BJ (cell line): ENCODE measurements around the gene BSPRY. TPM values are rescaled to one million over a fixed set of nuclear protein-coding genes. Genes with fewer than 3 reads are reported as not detected.

Experiments
- CTCF ChIA-PET: fragments of 350-600 bp; formaldehyde crosslinking; extraction: SDS; loops from one replicate; lab custom pipeline; 2021; ENCODE audit warnings: antibody characterized with exemption, inconsistent platforms; lab: Yijun Ruan, JAX
- POLR2A ChIA-PET: fragments of 300-600 bp; sonication (Branson Sonifier 250); formaldehyde crosslinking; extraction: SDS; loops from one replicate; lab custom pipeline; 2021; ENCODE audit warnings: antibody characterized with exemption; lab: Charles Lee
- DNase-seq: peaks from one replicate; pipeline ENCODE4 v3.0.0-alpha.2; 2011; ENCODE audit warnings: low read depth
- H3K27me3 ChIP-seq: 2 replicates; pipeline ENCODE4 v1.6.0; 2011; ENCODE audit warnings: low read length; ENCODE audit not compliant: control insufficient read depth, insufficient read depth
- H3K36me3 ChIP-seq: 2 replicates; pipeline ENCODE4 v1.5.1; 2011; ENCODE audit warnings: low read length; ENCODE audit not compliant: control insufficient read depth, insufficient read depth
- H3K4me3 ChIP-seq: 2 replicates; pipeline ENCODE4 v1.5.1; 2011; ENCODE audit warnings: low read depth, mild to moderate bottlenecking, control low read depth, low read length
- CTCF ChIP-seq: IDR thresholded peaks from 2 replicates; pipeline ENCODE4 v1.5.1; 2011; ENCODE audit warnings: low read depth, mild to moderate bottlenecking, control low read depth, inconsistent platforms, low read length, moderate library complexity; ENCODE audit not compliant: insufficient read depth
- polyA minus RNA-seq: library from RNA; depleted of rRNA, polyadenylated mRNA; stranded (reverse); fragments of >200 nt; gene quantifications from 2 replicates; pipeline ENCODE4 v1.2.3, GENCODE V29; 2011; rRNA and poly(A)+ RNA removed
- polyA plus RNA-seq: library from polyadenylated mRNA; depleted of rRNA; stranded (reverse); fragments of >200 nt; gene quantifications from 2 replicates; pipeline ENCODE4 v1.2.3, GENCODE V29; 2011; rRNA removed

The BSPRY gene
- polyA plus RNA-seq (not detected in 2 replicates), polyA minus RNA-seq (not detected in 2 replicates)

- CTCF ChIA-PET: interaction anchor here (0.7 to 4.4 kb wide), 4 partner anchors 9 to 52 kb away, joined by 3 to 16 read pairs (median 5); partner anchors contain the start of genes ALAD and WDR31
- POLR2A ChIA-PET: no interaction called here
- no peak for TF ChIP-seq CTCF
- H3K4me3 ChIP-seq: peak within 1 kb of the TSS; percentile 19; the same call in 1 of the 2 replicates
- DNase-seq: no peak
- H3K27me3 ChIP-seq: peaks cover 37% of the 10 kb centered on the region
- H3K36me3 ChIP-seq: no peaks in the 10 kb centered on the region
Observed at GRCh38 chr9:113349445-113350094, at the start of gene BSPRY. Gene BSPRY, plus strand, starts transcription at chr9:113349541. Its CDS starts 39 bp downstream, at chr9:113349580.

GRCh38 chr9:113299800-113300292 lies 49.5 kb upstream of the BSPRY start:
- Histone ChIP-seq H3K4me3 (no peak overlapping the region), H3K27me3 (peaks cover 3% of the 10 kb centered on the region), H3K36me3 (no peaks in the 10 kb centered on the region)
- TF ChIP-seq CTCF: no peak
- ChIA-PET CTCF (interaction anchor here (0.9 to 1.2 kb wide), 3 partner anchors 18 to 108 kb away, joined by 3 read pairs; no protein-coding TSS in a partner anchor), POLR2A (no interaction called here)
- no peak for DNase-seq

GRCh38 chr9:113301548-113301947 lies 47.8 kb upstream of the BSPRY start:
- ChIA-PET CTCF (interaction anchor here (1.2 to 1.3 kb wide), 2 partner anchors 8 to 106 kb away, joined by 3 read pairs; no protein-coding TSS in a partner anchor), POLR2A (no interaction called here)
- no peak overlapping the region for H3K4me3 ChIP-seq
- no peaks in the 10 kb centered on the region for H3K36me3 ChIP-seq
- DNase-seq: no peak
- no peak for TF ChIP-seq CTCF
- H3K27me3 ChIP-seq: peaks cover 4% of the 10 kb centered on the region

- no peak for TF ChIP-seq CTCF
- no peak within 1 kb of the TSS for H3K4me3 ChIP-seq
- ChIA-PET POLR2A (no interaction called here), CTCF (interaction anchor here (0.9 kb wide), 1 partner anchor 103 kb away, joined by 3 read pairs; no protein-coding TSS in a partner anchor)
- DNase-seq: no peak
- no peaks in the 10 kb centered on the region for H3K36me3 ChIP-seq
- H3K27me3 ChIP-seq: peaks cover 4% of the 10 kb centered on the region
Observed at GRCh38 chr9:113302792-113303418, 46.4 kb upstream of the BSPRY start, which contains the start of gene RNF183. Gene RNF183, minus strand, starts transcription at chr9:113303376. Its CDS starts 5,192 bp downstream, at chr9:113298184.

- CTCF ChIA-PET: no interaction called here
- H3K27me3 ChIP-seq: peaks cover 2% of the 10 kb centered on the region; the same call in 1 of the 2 replicates
- no peak for DNase-seq
- TF ChIP-seq CTCF: no peak
- POLR2A ChIA-PET: no interaction called here
- no peak overlapping the region for H3K4me3 ChIP-seq
- no peaks in the 10 kb centered on the region for H3K36me3 ChIP-seq
Observed at GRCh38 chr9:113306566-113306965, 42.8 kb upstream of the BSPRY start.
